Large intestine (tissue), 3 donors: Measurements from ENCODE around the gene RBMS3. TPM values are rescaled to one million over a fixed set of nuclear protein-coding genes. Genes with fewer than 3 reads are reported as not detected.

ENCODE experiments used
- DNase-seq, 2 donors: peaks; one replicate each; pipeline versions ENCODE4 v3.0.0 to v3.0.0-alpha.2; 2013
- H3K27ac ChIP-seq: one replicate; pipeline ENCODE4 v1.5.1; 2013; ENCODE audit warnings: low read length
- H3K27me3 ChIP-seq: 2 replicates; pipeline ENCODE4 v1.6.1; 2013; ENCODE audit warnings: low read length; ENCODE audit not compliant: control insufficient read depth, insufficient read depth
- H3K36me3 ChIP-seq: 2 replicates; pipeline ENCODE4 v1.6.1; 2013; ENCODE audit warnings: low read length; ENCODE audit not compliant: control insufficient read depth, insufficient read depth
- H3K4me1 ChIP-seq: one replicate; pipeline ENCODE4 v1.6.1; 2013; ENCODE audit warnings: low read length; ENCODE audit not compliant: control insufficient read depth, insufficient read depth
- H3K4me3 ChIP-seq: one replicate; pipeline ENCODE4 v1.5.1; 2013; ENCODE audit warnings: low read length
- H3K9me3 ChIP-seq: one replicate; pipeline ENCODE4 v1.6.1; 2013; ENCODE audit warnings: mild to moderate bottlenecking, low read depth, low read length, moderate library complexity; ENCODE audit not compliant: control insufficient read depth
- WGBS: methylation state at CpG from one replicate; pipeline ENCODE4 v1.1.5; 2013; ENCODE audit warnings: low lambda C conversion rate; ENCODE audit not compliant: insufficient coverage; 5-methylcytosine and 5-hydroxymethylcytosine counted together
- polyA plus RNA-seq: library from polyadenylated mRNA; unstranded; fragments of 120-200 nt; gene quantifications from one replicate; pipeline ENCODE4 v1.2.1, GENCODE V29; 2013

RBMS3 gene
- polyA plus RNA-seq, 1 donor = 10.8 TPM

GRCh38 chr3:29635888-29636287 lies 355.0 kb downstream of the RBMS3 start:
- H3K27me3 ChIP-seq = no peaks in the 10 kb centered on the region
- no peaks in the 10 kb centered on the region for H3K4me1 ChIP-seq
- DNase-seq = no peak
- no peak overlapping the region for H3K27ac ChIP-seq
- 83% methylated on average over 1 of the region's 1 CpG for WGBS
- H3K9me3 ChIP-seq = no peaks in the 10 kb centered on the region
- no peaks in the 10 kb centered on the region for H3K36me3 ChIP-seq
- H3K4me3 ChIP-seq = no peak overlapping the region

- Histone ChIP-seq H3K27ac (no peak overlapping the region), H3K27me3 (no peaks in the 10 kb centered on the region), H3K4me1 (no peaks in the 10 kb centered on the region), H3K9me3 (no peaks in the 10 kb centered on the region), H3K4me3 (no peak overlapping the region), H3K36me3 (no peaks in the 10 kb centered on the region)
- WGBS = 90% methylated on average over 2 of the region's 3 CpGs
- no peak for DNase-seq
Observed at GRCh38 chr3:29637068-29637467, 356.2 kb downstream of the RBMS3 start.

- Histone ChIP-seq H3K4me1 (no peaks in the 10 kb centered on the region), H3K36me3 (no peaks in the 10 kb centered on the region), H3K4me3 (no peak overlapping the region), H3K9me3 (no peaks in the 10 kb centered on the region), H3K27ac (no peak overlapping the region), H3K27me3 (no peaks in the 10 kb centered on the region)
- WGBS = 100% methylated on average over 1 of the region's 2 CpGs
- DNase-seq = no peak
Observed at GRCh38 chr3:29639578-29640290, 358.9 kb downstream of the RBMS3 start.

- Histone ChIP-seq H3K36me3 (no peaks in the 10 kb centered on the region), H3K4me3 (no peak overlapping the region), H3K4me1 (no peaks in the 10 kb centered on the region), H3K27me3 (no peaks in the 10 kb centered on the region), H3K27ac (no peak overlapping the region), H3K9me3 (no peaks in the 10 kb centered on the region)
- WGBS = 80% methylated on average over 1 of the region's 5 CpGs
- DNase-seq = no peak
Observed at GRCh38 chr3:29642393-29643033, 361.6 kb downstream of the RBMS3 start.

- Histone ChIP-seq H3K27me3 (no peaks in the 10 kb centered on the region), H3K4me3 (no peak overlapping the region), H3K4me1 (no peaks in the 10 kb centered on the region), H3K9me3 (no peaks in the 10 kb centered on the region), H3K36me3 (no peaks in the 10 kb centered on the region), H3K27ac (no peak overlapping the region)
- DNase-seq = peak; percentile 6 to 11
- 29% methylated on average over 1 of the region's 3 CpGs for WGBS
Observed at GRCh38 chr3:29643034-29643425, 362.2 kb downstream of the RBMS3 start.

GRCh38 chr3:29644261-29644660 lies 363.4 kb downstream of the RBMS3 start:
- no peaks in the 10 kb centered on the region for H3K27me3 ChIP-seq
- WGBS = 87% methylated on average over 3 of the region's 6 CpGs
- no peak overlapping the region for H3K27ac ChIP-seq
- no peaks in the 10 kb centered on the region for H3K4me1 ChIP-seq
- no peaks in the 10 kb centered on the region for H3K36me3 ChIP-seq
- no peak for DNase-seq
- no peak overlapping the region for H3K4me3 ChIP-seq
- no peaks in the 10 kb centered on the region for H3K9me3 ChIP-seq

- H3K4me3 ChIP-seq = no peak overlapping the region
- H3K27me3 ChIP-seq = no peaks in the 10 kb centered on the region
- H3K36me3 ChIP-seq = no peaks in the 10 kb centered on the region
- H3K9me3 ChIP-seq = no peaks in the 10 kb centered on the region
- H3K27ac ChIP-seq = no peak overlapping the region
- DNase-seq = no peak
- 92% methylated on average over 3 of the region's 3 CpGs for WGBS
- H3K4me1 ChIP-seq = no peaks in the 10 kb centered on the region
Observed at GRCh38 chr3:29644956-29645636, 364.2 kb downstream of the RBMS3 start.

GRCh38 chr3:29646043-29646442 lies 365.2 kb downstream of the RBMS3 start:
- H3K36me3 ChIP-seq = no peaks in the 10 kb centered on the region
- no peak overlapping the region for H3K4me3 ChIP-seq
- H3K4me1 ChIP-seq = no peaks in the 10 kb centered on the region
- H3K27ac ChIP-seq = no peak overlapping the region
- no peak for DNase-seq
- WGBS = no CpG with 5 or more reads among the region's 1 CpG
- H3K27me3 ChIP-seq = no peaks in the 10 kb centered on the region
- no peaks in the 10 kb centered on the region for H3K9me3 ChIP-seq

- H3K27ac ChIP-seq = no peak overlapping the region
- no peaks in the 10 kb centered on the region for H3K9me3 ChIP-seq
- DNase-seq = no peak
- H3K4me3 ChIP-seq = no peak overlapping the region
- H3K36me3 ChIP-seq = no peaks in the 10 kb centered on the region
- WGBS = 89% methylated on average over 1 of the region's 6 CpGs
- H3K4me1 ChIP-seq = no peaks in the 10 kb centered on the region
- no peaks in the 10 kb centered on the region for H3K27me3 ChIP-seq
Observed at GRCh38 chr3:29649815-29650547, 369.1 kb downstream of the RBMS3 start.

- Histone ChIP-seq H3K27ac (no peak overlapping the region), H3K4me1 (no peaks in the 10 kb centered on the region), H3K36me3 (no peaks in the 10 kb centered on the region), H3K27me3 (no peaks in the 10 kb centered on the region), H3K4me3 (no peak overlapping the region), H3K9me3 (no peaks in the 10 kb centered on the region)
- WGBS = 29% methylated on average over 1 of the region's 4 CpGs
- no peak for DNase-seq
Observed at GRCh38 chr3:29653680-29654079, 372.8 kb downstream of the RBMS3 start.
